ES-I3 (cell line): ENCODE measurements around the gene PNMA3.
"Not testable (repeated sequence)": the region's sequence is repeated elsewhere in the genome, so short reads cannot be mapped to it uniquely, and the experiment has no call there.

Source experiments
- H3K36me3 ChIP-seq: 2 replicates; pipeline ENCODE4 v1.6.1; 2013; ENCODE audit warnings: mild to moderate bottlenecking, low read length, control low read depth, moderate library complexity; ENCODE audit not compliant: insufficient read depth
- H3K4me1 ChIP-seq: 2 replicates; pipeline ENCODE4 v1.6.1; 2013; ENCODE audit warnings: mild to moderate bottlenecking, control low read depth, low read length; ENCODE audit not compliant: insufficient read depth
- H3K9ac ChIP-seq: 2 replicates; pipeline ENCODE4 v1.6.1; 2013; ENCODE audit warnings: low read depth, mild to moderate bottlenecking, low read length, moderate library complexity
- H3K9me3 ChIP-seq: 2 replicates; pipeline ENCODE4 v1.6.1; 2013; ENCODE audit warnings: mild to moderate bottlenecking, low read length, moderate library complexity; ENCODE audit not compliant: control insufficient read depth, insufficient read depth

The PNMA3 gene

DNA sequence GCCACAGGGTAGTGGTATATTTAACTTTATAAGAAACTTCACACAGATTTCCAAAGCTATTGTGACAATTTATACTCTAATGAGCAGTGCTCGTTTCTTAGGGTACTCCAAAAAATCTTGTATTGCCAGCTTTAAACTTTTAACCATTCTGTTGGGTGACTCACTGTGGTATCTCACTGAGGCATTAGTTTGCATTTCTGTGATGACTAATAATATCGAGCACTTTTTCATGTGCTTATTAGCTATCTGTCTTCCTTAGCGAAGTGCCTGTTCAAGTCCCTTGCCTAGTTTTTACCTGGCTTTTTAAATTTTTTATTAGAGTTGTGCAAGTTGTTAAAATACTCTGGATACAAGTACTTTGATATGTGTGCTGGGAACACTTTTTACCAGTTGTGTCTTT, 5.5 kb downstream of the PNMA3 start:
- Histone ChIP-seq H3K9me3 (0 out of 2 replicates have a peak, but pooled peaks cover 3% of the 10 kb centered on the region), H3K4me1 (peaks cover 4% of the 10 kb centered on the region), H3K36me3 (no peaks in the 10 kb centered on the region), H3K9ac (no peak overlapping the region)

- no peak overlapping the region for H3K9ac ChIP-seq
- H3K9me3 ChIP-seq, result no peaks in the 10 kb centered on the region
- peaks cover 4% of the 10 kb centered on the region for H3K4me1 ChIP-seq
- H3K36me3 ChIP-seq, result no peaks in the 10 kb centered on the region
Measured at GRCh38 chrX:153063315-153063714, 7.0 kb downstream of the PNMA3 start.

GRCh38 chrX:153064061-153064460, 7.8 kb downstream of the PNMA3 start:
- Histone ChIP-seq H3K4me1 (peaks cover 4% of the 10 kb centered on the region), H3K36me3 (no peaks in the 10 kb centered on the region), H3K9me3 (no peaks in the 10 kb centered on the region), H3K9ac (no peak overlapping the region)

DNA sequence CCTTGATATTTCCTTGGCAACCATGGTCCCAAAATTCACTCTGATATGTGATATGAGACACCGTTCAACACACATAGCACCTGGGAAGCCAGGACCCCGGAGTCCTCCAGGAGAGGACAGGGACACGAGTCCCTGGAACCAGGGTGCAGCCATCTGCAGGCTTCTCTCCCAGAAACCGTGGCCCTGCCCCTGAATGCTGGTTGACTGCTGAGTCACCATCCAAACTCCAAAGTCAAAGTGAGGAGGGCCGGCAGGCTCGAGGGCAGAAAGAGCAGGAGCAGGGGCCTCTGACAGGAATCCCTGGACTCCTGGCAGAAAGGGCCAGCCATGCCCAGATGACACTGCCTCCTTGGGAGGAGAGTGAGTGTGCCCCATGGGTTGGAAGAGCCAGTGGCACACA, 9.1 kb downstream of the PNMA3 start:
- Histone ChIP-seq H3K4me1 (peaks cover 4% of the 10 kb centered on the region), H3K36me3 (no peaks in the 10 kb centered on the region), H3K9ac (no peak overlapping the region), H3K9me3 (no peaks in the 10 kb centered on the region)

GRCh38 chrX:153066402-153066801, 10.1 kb downstream of the PNMA3 start:
- not testable (repeated sequence) for H3K36me3 ChIP-seq, H3K9me3 ChIP-seq, H3K9ac ChIP-seq, H3K4me1 ChIP-seq

- not testable (repeated sequence) for H3K4me1 ChIP-seq, H3K9me3 ChIP-seq, H3K36me3 ChIP-seq, H3K9ac ChIP-seq
Measured at GRCh38 chrX:153071909-153072583, 15.8 kb downstream of the PNMA3 start, which contains the start of gene PNMA6A. PNMA6A (plus strand) TSS chrX:153072454; CDS start chrX:153073063, 609 bp downstream.

DNA sequence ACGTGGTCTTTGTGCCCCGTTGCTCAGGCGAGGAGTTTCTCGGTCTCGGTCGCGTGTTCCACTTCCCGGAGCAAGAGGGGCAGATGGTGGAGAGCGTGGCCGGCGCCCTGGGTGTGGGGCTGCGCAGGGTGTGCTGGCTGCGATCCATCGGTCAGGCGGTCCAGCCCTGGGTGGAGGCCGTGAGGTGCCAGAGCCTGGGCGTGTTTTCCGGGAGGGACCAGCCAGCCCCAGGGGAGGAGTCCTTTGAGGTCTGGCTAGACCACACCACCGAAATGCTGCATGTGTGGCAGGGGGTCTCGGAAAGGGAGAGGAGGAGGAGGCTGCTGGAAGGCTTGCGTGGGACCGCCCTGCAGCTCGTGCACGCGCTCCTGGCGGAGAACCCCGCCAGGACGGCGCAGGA, 17.1 kb downstream of the PNMA3 start:
- H3K4me1 ChIP-seq, H3K9ac ChIP-seq, H3K36me3 ChIP-seq, H3K9me3 ChIP-seq: not testable (repeated sequence)

DNA sequence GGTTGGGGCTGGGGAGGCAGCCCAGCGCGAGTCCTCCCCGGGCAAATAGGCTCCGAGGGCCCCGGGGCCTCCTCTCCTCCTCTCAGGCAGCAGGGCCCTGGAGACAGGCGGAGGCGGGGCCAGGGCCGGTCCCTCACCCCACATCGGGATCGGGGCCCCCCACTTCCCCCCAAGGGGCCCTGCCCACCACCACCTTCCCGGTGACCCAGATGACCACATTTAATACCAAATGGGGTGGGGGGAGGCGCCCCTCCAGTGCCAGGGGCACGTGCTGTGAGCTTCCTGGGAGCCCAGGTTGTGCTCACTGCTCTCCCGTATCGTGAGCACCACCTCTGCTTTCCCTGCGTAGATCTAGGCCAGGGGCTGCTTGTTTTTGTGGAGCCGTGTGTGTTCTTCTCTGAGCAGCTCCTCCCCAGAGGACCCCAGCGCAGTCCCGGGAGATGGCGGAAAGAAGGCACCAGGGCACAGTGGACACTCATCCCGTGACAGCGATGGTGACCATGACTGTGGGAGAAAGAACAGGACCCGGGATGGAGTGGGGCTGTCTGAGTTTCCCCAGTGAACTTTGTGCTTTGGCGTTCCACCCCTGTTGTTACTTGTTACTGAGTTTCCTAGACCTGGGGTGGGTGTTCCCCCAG, 18.1 kb downstream of the PNMA3 start:
- Histone ChIP-seq H3K36me3 (no peaks in the 10 kb centered on the region), H3K4me1 (no peaks in the 10 kb centered on the region), H3K9ac (no peak overlapping the region), H3K9me3 (no peaks in the 10 kb centered on the region)

GRCh38 chrX:153074935-153075334, 18.7 kb downstream of the PNMA3 start:
- no peaks in the 10 kb centered on the region for H3K9me3 ChIP-seq
- H3K36me3 ChIP-seq, result no peaks in the 10 kb centered on the region
- H3K4me1 ChIP-seq, result no peaks in the 10 kb centered on the region
- H3K9ac ChIP-seq, result no peak overlapping the region

GRCh38 chrX:153075366-153075765, 19.1 kb downstream of the PNMA3 start:
- Histone ChIP-seq H3K9me3 (no peaks in the 10 kb centered on the region), H3K36me3 (no peaks in the 10 kb centered on the region), H3K4me1 (no peaks in the 10 kb centered on the region), H3K9ac (no peak overlapping the region)

DNA sequence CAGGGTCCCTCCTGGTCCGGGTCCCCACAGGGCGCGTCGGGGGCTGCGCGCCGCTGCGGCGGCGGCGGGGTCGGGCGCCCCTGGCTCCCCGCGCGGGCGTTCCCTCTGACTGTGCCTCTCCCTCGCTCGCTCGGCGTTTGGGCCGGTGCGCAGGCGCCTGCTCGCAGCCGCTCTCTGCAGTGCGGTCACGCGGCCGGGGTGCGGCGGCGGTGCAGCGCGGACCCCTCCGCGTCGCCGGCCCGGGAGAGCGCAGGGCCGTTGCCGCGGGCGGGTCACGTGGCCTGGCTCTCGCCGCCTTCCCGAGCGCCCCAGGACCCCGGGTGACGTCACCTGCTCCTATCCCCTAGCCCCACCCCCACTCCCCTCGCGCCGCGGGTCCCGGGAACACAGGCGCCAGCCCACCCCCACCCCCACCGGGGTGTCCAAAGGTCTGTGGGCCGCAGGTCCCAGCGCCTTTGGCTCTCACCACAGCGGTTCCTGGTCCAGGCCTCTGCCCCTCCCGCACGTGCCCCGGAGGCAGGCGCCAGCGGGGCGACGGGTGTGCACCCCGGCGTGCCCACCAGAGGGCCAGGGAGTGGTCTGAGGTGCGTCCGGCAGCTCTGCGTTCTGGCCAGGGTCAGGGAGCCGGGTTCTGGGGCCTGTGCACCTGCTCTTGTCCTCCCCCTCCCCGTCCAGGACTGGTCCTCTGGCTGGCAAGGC, 21.3 kb downstream of the PNMA3 start:
- not testable (repeated sequence) for H3K4me1 ChIP-seq, H3K9ac ChIP-seq, H3K9me3 ChIP-seq, H3K36me3 ChIP-seq

DNA sequence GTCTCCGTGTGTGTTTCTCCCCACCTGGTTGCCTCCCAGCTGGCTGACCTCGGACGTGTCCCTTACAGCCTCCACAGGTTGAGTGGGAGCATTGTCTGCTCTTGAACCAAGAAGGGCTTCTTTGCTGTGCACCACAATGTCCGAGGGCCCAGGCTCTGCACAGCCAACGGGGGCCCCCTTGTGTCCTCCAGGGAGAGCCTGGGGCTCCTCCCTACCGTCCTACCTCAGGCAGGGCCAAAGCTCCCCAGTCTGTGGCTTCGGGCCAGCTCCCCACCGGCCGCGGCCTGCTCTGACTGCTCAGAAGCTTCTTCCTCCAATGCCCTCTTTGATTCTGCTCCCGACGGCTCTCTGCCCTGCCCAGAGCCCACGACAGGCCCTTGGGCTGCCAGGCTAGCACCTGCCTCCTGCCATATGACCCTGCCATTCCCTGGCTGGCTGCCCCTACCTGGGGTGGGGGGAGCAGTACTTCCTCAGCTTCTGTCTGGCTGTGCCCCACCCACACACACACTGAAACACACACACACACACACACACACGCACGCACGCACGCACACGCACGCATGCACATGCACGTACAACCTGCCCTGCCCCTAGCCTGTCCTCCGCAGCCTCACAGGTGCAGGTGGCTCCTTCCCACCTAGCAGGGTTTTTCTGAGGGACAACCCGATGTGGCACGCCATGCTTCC, 27.1 kb downstream of the PNMA3 start:
- not testable (repeated sequence) for H3K4me1 ChIP-seq, H3K9ac ChIP-seq, H3K9me3 ChIP-seq, H3K36me3 ChIP-seq

DNA sequence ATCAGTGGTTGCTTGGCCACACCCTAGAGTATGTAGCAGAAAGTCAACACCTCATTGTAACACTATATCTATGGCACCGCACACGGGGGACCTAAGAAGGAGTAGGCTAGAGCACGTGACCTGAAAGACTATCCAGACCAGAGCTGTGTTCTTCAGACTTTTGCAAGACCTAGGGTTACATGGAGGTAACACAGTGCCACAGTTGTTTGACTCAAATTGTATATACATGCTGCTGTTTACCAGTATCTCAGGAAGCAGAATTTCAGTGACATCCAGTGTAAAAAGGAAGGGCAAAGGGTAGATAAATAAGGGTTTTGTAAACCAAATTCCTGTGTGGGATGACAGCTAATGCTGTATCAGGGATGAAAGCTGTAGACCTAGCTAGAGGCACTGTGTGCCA, 46.1 kb downstream of the PNMA3 start:
- Histone ChIP-seq H3K36me3 (no peaks in the 10 kb centered on the region), H3K9me3 (peaks cover 12% of the 10 kb centered on the region), H3K9ac (no peak overlapping the region), H3K4me1 (no peaks in the 10 kb centered on the region)

- H3K4me1 ChIP-seq, H3K9ac ChIP-seq: not testable (repeated sequence)
Measured at GRCh38 chrX:153104959-153105358, 48.7 kb downstream of the PNMA3 start.

More at GRCh38 chrX:153104959-153105358, 48.7 kb downstream of the PNMA3 start:
- H3K9me3 ChIP-seq, H3K36me3 ChIP-seq: not testable (repeated sequence)
